K562 (cell line): Measurements from ENCODE around the gene PTPRF.

Source experiments
- BDP1 ChIP-seq: IDR thresholded peaks from 3 replicates; pipeline ENCODE4 v1.6.1; 2011; ENCODE audit not compliant: insufficient read length, insufficient read depth
- CBX5 ChIP-seq: IDR thresholded peaks from 2 replicates; pipeline ENCODE4 v1.6.1; 2014; ENCODE audit warnings: low read depth, borderline replicate concordance
- HDAC6 ChIP-seq: IDR thresholded peaks from 2 replicates; pipeline ENCODE4 v1.6.1; 2012; ENCODE audit warnings: low read depth, mild to moderate bottlenecking, control low read depth, inconsistent platforms, low read length, moderate library complexity
- MTA3 ChIP-seq: fragments of 450-650 bp; formaldehyde crosslinking; IDR thresholded peaks from 2 replicates; pipeline ENCODE4 v1.6.1; 2017; ENCODE audit warnings: mild to moderate bottlenecking, borderline replicate concordance
- POLR2A ChIP-seq: fragments of 450-650 bp; conservative IDR thresholded peaks from 2 replicates; pipeline ENCODE4 v1.6.1; 2016
- PURB ChIP-seq: sonication (generic); formaldehyde crosslinking; IDR thresholded peaks from 2 replicates; pipeline ENCODE4 v1.9.0; 2021; ENCODE audit warnings: low read depth, mild to moderate bottlenecking, missing genetic modification reagents
- RAD21 ChIP-seq, 2 experiments: fragments of 250-450 bp in 1 of 2; fragments of 450-650 bp in 1 of 2; sonication (Bioruptor Pico) in 1 of 2; formaldehyde crosslinking in 1 of 2; IDR thresholded peaks in 1 of 2; conservative IDR thresholded peaks in 1 of 2; 2 replicates each; pipeline versions ENCODE4 v1.4.0 to v1.8.0; 2020 to 2022; ENCODE audit warnings: mild to moderate bottlenecking in 2 of 2, moderate library complexity in 1 of 2
- RBM22 ChIP-seq: fragments of 200-400 bp; formaldehyde crosslinking; IDR thresholded peaks from 2 replicates; pipeline ENCODE4 v1.6.1; 2018; ENCODE audit warnings: low read length, low read depth; ENCODE audit not compliant: poor library complexity, severe bottlenecking
- SREBF2 ChIP-seq: sonication (generic); formaldehyde crosslinking; IDR thresholded peaks from 2 replicates; pipeline ENCODE4 v1.4.0; 2020; ENCODE audit warnings: mild to moderate bottlenecking, missing genetic modification reagents
- XRCC5 ChIP-seq: fragments of 200-400 bp; formaldehyde crosslinking; IDR thresholded peaks from 2 replicates; pipeline ENCODE4 v1.6.1; 2017; ENCODE audit warnings: low read depth, mild to moderate bottlenecking, low read length
- ZNF780A ChIP-seq: fragments of 250-450 bp; sonication (Bioruptor Pico); IDR thresholded peaks from 2 replicates; pipeline ENCODE4 v1.5.0; 2021; ENCODE audit warnings: mild to moderate bottlenecking
- TF ChIP-seq, protein P1 (sequence below), 2 experiments: fragments of 450-650 bp in 1 of 2; sonication (generic) in 1 of 2; formaldehyde crosslinking; conservative IDR thresholded peaks; 2 replicates each; pipeline versions ENCODE4 v1.4.0 to v1.8.1; 2020 to 2022; ENCODE audit warnings: mild to moderate bottlenecking in 1 of 2, missing genetic modification reagents in 1 of 2
- TF ChIP-seq, protein P2 (sequence below): sonication (generic); formaldehyde crosslinking; IDR thresholded peaks from 2 replicates; pipeline ENCODE4 v1.8.1; 2022; ENCODE audit warnings: missing genetic modification reagents

- TF ChIP-seq ZNF780A (CRISPR knock-in tag): no peak
- no peak for TF ChIP-seq HDAC6
- TF ChIP-seq XRCC5: no peak
- TF ChIP-seq, protein P1, sequence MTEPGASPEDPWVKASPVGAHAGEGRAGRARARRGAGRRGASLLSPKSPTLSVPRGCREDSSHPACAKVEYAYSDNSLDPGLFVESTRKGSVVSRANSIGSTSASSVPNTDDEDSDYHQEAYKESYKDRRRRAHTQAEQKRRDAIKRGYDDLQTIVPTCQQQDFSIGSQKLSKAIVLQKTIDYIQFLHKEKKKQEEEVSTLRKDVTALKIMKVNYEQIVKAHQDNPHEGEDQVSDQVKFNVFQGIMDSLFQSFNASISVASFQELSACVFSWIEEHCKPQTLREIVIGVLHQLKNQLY (CRISPR knock-in tag; conservative IDR thresholded peaks at IDR 0.05): no peak
- no peak for TF ChIP-seq SREBF2 (CRISPR knock-in tag)
- no peak for TF ChIP-seq RAD21 (CRISPR knock-in tag; conservative IDR thresholded peaks at IDR 0.05 in 1 of 2, IDR thresholded peaks at IDR 0.05 in 1 of 2)
- TF ChIP-seq PURB (CRISPR knock-in tag): no peak
- no peak for TF ChIP-seq RBM22
- no peak for TF ChIP-seq CBX5
- no peak for TF ChIP-seq MTA3
- TF ChIP-seq BDP1: no peak
- no peak for TF ChIP-seq POLR2A
- TF ChIP-seq, protein P2, sequence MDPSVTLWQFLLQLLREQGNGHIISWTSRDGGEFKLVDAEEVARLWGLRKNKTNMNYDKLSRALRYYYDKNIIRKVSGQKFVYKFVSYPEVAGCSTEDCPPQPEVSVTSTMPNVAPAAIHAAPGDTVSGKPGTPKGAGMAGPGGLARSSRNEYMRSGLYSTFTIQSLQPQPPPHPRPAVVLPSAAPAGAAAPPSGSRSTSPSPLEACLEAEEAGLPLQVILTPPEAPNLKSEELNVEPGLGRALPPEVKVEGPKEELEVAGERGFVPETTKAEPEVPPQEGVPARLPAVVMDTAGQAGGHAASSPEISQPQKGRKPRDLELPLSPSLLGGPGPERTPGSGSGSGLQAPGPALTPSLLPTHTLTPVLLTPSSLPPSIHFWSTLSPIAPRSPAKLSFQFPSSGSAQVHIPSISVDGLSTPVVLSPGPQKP: no peak
Measured at GRCh38 chr1:43503534-43503933, 27.1 kb upstream of the PTPRF start.
